Suppressor macrophage (primary cell): ENCODE data around the gene DIP2B.
A peak's percentile ranks its signal among the peaks of the same experiment; 100 is the strongest.
"Not testable (repeated sequence)": the region's sequence is repeated elsewhere in the genome, so short reads cannot be mapped to it uniquely, and the experiment has no call there.

Source experiments
- DNase-seq, 4 experiments: peaks; one replicate each; pipeline ENCODE4 v3.0.0-alpha.2; 2020 to 2022

The DIP2B gene

GRCh38 chr12:50551866-50552265 lies 47.1 kb downstream of the DIP2B start:
- DNase-seq = no peak

- DNase-seq = no peak
These were observed 49.9 kb downstream of the DIP2B start for GRCh38 chr12:50554651-50555050.

GRCh38 chr12:50555471-50555885 lies 50.7 kb downstream of the DIP2B start:
- no peak for DNase-seq

GRCh38 chr12:50556273-50556672 lies 51.5 kb downstream of the DIP2B start:
- no peak for DNase-seq

GRCh38 chr12:50556796-50557195 lies 52.0 kb downstream of the DIP2B start:
- DNase-seq = not testable (repeated sequence)

- no peak for DNase-seq
These were observed 52.6 kb downstream of the DIP2B start for GRCh38 chr12:50557421-50557820.

- no peak for DNase-seq
These were observed 54.2 kb downstream of the DIP2B start for GRCh38 chr12:50558970-50559369.

- peak in 3 of 4 experiments; percentile 37 to 46 (median 41) for DNase-seq
These were observed 58.0 kb downstream of the DIP2B start for GRCh38 chr12:50562520-50563433.

GRCh38 chr12:50563434-50563787 lies 58.6 kb downstream of the DIP2B start:
- DNase-seq = no peak

GRCh38 chr12:50564237-50564947 lies 59.6 kb downstream of the DIP2B start:
- DNase-seq = peak in 2 of 4 experiments; percentile 12 to 24

GRCh38 chr12:50564948-50565297 lies 60.1 kb downstream of the DIP2B start:
- no peak for DNase-seq

GRCh38 chr12:50566066-50566465 lies 61.3 kb downstream of the DIP2B start:
- no peak for DNase-seq

GRCh38 chr12:50567926-50568325 lies 63.1 kb downstream of the DIP2B start:
- DNase-seq = no peak

- DNase-seq = no peak
These were observed 63.7 kb downstream of the DIP2B start for GRCh38 chr12:50568338-50569091.

- DNase-seq = no peak
These were observed 64.5 kb downstream of the DIP2B start for GRCh38 chr12:50569321-50569720.

GRCh38 chr12:50569876-50570275 lies 65.1 kb downstream of the DIP2B start:
- peak in 3 of 4 experiments; percentile 11 to 54 (median 40) for DNase-seq

- no peak for DNase-seq
These were observed 67.0 kb downstream of the DIP2B start for GRCh38 chr12:50571786-50572185.

GRCh38 chr12:50572287-50572686 lies 67.5 kb downstream of the DIP2B start:
- peak; percentile 72 to 93 (median 85) for DNase-seq

GRCh38 chr12:50572760-50573159 lies 68.0 kb downstream of the DIP2B start:
- DNase-seq = no peak

GRCh38 chr12:50573271-50573670 lies 68.5 kb downstream of the DIP2B start:
- DNase-seq = no peak

- DNase-seq = peak in 1 of 4 experiments; percentile 6
These were observed 70.0 kb downstream of the DIP2B start for GRCh38 chr12:50574601-50575348.

- DNase-seq = no peak
These were observed 75.0 kb downstream of the DIP2B start for GRCh38 chr12:50579757-50580267.
